Neural progenitor cell (in vitro differentiated cells): ENCODE data around the gene MGRN1. TPM values are rescaled to one million over a fixed set of nuclear protein-coding genes. Genes with fewer than 3 reads are reported as not detected.
A peak's percentile ranks its signal among the peaks of the same experiment; 100 is the strongest.

Source experiments
- DNase-seq: peaks from one replicate; pipeline ENCODE4 v3.0.0-alpha.2; 2016; ENCODE audit warnings: low spot score
- H2AFZ ChIP-seq: fragments of 200-600 bp; sonication (generic); replicated peaks from 2 replicates; pipeline ENCODE4 v1.6.1; 2016; ENCODE audit warnings: antibody characterized with exemption
- H3F3A ChIP-seq: fragments of 200-600 bp; sonication (generic); 2 replicates; pipeline ENCODE4 v1.6.1; 2016; ENCODE audit warnings: antibody characterized with exemption, low read depth
- H3K27ac ChIP-seq: fragments of 200-600 bp; sonication (generic); 2 replicates; pipeline ENCODE4 v1.5.1; 2016; ENCODE audit warnings: mild to moderate bottlenecking
- H3K27me3 ChIP-seq: fragments of 200-600 bp; sonication (generic); 2 replicates; pipeline ENCODE4 v1.6.1; 2016; ENCODE audit warnings: mild to moderate bottlenecking, moderate library complexity
- H3K36me3 ChIP-seq: fragments of 200-600 bp; sonication (generic); 2 replicates; pipeline ENCODE4 v1.5.1; 2016
- H3K4me1 ChIP-seq: fragments of 200-600 bp; sonication (generic); 2 replicates; pipeline ENCODE4 v1.6.1; 2016; ENCODE audit warnings: mixed run types
- H3K4me2 ChIP-seq: fragments of 200-600 bp; sonication (generic); 2 replicates; pipeline ENCODE4 v1.6.1; 2016
- H3K4me3 ChIP-seq: fragments of 200-600 bp; sonication (generic); 2 replicates; pipeline ENCODE4 v1.5.1; 2016
- H3K79me2 ChIP-seq: fragments of 200-600 bp; sonication (generic); 2 replicates; pipeline ENCODE4 v1.6.1; 2016; ENCODE audit warnings: low read depth
- H3K9ac ChIP-seq: fragments of 200-600 bp; sonication (generic); 2 replicates; pipeline ENCODE4 v1.6.1; 2016
- H3K9me3 ChIP-seq: fragments of 200-600 bp; sonication (generic); 2 replicates; pipeline ENCODE4 v1.5.1; 2016; ENCODE audit warnings: low read depth
- H4K20me1 ChIP-seq: fragments of 200-600 bp; sonication (generic); 2 replicates; pipeline ENCODE4 v1.6.1; 2016; ENCODE audit warnings: low read depth
- H3K27ac Mint-ChIP-seq: 3 replicates; pipeline ENCODE4 v1.8.0; 2021; ENCODE audit warnings: mixed read lengths
- H3K27me3 Mint-ChIP-seq: 2 replicates; pipeline ENCODE4 v1.8.0; 2022; ENCODE audit warnings: low read depth, mild to moderate bottlenecking, inconsistent platforms, moderate library complexity, mixed read lengths; ENCODE audit not compliant: insufficient read depth
- H3K36me3 Mint-ChIP-seq: 3 replicates; pipeline ENCODE4 v1.8.0; 2021; ENCODE audit warnings: mixed read lengths
- H3K4me1 Mint-ChIP-seq: 3 replicates; pipeline ENCODE4 v1.8.0; 2021; ENCODE audit warnings: mixed read lengths
- H3K4me3 Mint-ChIP-seq: 3 replicates; pipeline ENCODE4 v1.8.0; 2021; ENCODE audit warnings: mild to moderate bottlenecking, moderate library complexity, mixed read lengths
- H3K9me3 Mint-ChIP-seq: 3 replicates; pipeline ENCODE4 v1.8.0; 2020; ENCODE audit warnings: mixed read lengths
- CTCF ChIP-seq: fragments of 200-600 bp; sonication (generic); IDR thresholded peaks from 2 replicates; pipeline ENCODE4 v1.5.1; 2017; ENCODE audit warnings: antibody characterized with exemption, mild to moderate bottlenecking
- EZH2 ChIP-seq: fragments of 200-600 bp; sonication (generic); IDR thresholded peaks from 2 replicates; pipeline ENCODE4 v1.6.1; 2017; ENCODE audit warnings: antibody characterized with exemption, mild to moderate bottlenecking, moderate library complexity
- EZH2phosphoT487 ChIP-seq: fragments of 200-600 bp; sonication (generic); IDR thresholded peaks from 2 replicates; pipeline ENCODE4 v1.6.1; 2017; ENCODE audit warnings: antibody characterized with exemption
- total RNA-seq: library from RNA; depleted of rRNA; stranded (reverse); fragments of >200 nt; gene quantifications from 2 replicates; pipeline ENCODE4 v1.2.3, GENCODE V29; 2015; ENCODE audit warnings: low replicate concordance

MGRN1 gene
- total RNA-seq, 1 donor from 2014 or later = 17.5 TPM

DNA sequence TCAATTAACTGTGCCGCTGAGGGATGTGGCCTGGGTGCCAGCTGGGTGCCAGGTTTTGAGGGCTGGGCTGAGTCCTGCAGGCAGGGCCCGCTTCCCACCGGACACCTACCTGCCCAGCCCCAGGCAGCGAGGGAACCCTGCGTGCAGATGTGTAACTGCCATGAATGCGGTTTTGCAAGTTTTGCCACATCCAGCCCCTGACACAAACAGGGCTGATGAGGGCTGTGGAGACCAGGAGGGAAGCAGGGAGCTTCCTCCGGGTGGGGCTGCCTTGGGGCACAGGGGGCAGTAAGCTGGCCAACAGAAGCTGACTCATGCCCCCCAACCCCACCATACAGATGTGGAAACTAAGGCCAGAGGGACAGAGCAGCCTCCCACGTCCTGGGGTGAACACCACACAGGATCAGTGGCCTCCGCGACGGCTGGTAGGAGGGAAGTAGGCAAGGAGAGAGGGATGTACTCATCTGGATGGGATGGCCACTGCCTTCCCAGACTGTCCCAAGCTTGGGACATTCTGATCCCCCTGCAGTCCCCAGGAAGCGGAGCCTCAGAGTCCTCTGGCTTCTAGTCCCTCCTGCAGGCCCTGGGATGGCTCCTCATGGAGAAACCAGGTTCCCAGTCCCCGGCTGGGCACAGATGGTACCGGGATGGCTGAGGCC is 11.5 kb upstream of the MGRN1 start:
- Histone ChIP-seq H3K27ac (no peak overlapping the region), H3F3A (peaks cover 33% of the 10 kb centered on the region), H3K9me3 (no peaks in the 10 kb centered on the region), H3K79me2 (peaks cover 31% of the 10 kb centered on the region), H3K9ac (no peak overlapping the region), H3K4me1 (peaks cover 13% of the 10 kb centered on the region), H3K4me2 (peak overlapping the region; percentile 92), H4K20me1 (peaks cover 33% of the 10 kb centered on the region), H3K27me3 (no peaks in the 10 kb centered on the region), H2AFZ (no peak overlapping the region), H3K4me3 (peak overlapping the region; percentile 76), H3K36me3 (no peaks in the 10 kb centered on the region)
- Mint-ChIP-seq H3K4me1 (peaks cover 15% of the 10 kb centered on the region), H3K36me3 (no peaks in the 10 kb centered on the region), H3K4me3 (peak overlapping the region; percentile 85), H3K27me3 (peaks cover 7% of the 10 kb centered on the region), H3K9me3 (no peaks in the 10 kb centered on the region), H3K27ac (no peak overlapping the region)
- TF ChIP-seq EZH2phosphoT487 = no peak
- no peak for TF ChIP-seq EZH2
- TF ChIP-seq CTCF = no peak
- DNase-seq = no peak

GRCh38 chr16:4613636-4614570 is 10.7 kb upstream of the MGRN1 start:
- TF ChIP-seq EZH2 (no peak), EZH2phosphoT487 (no peak), CTCF (no peak)
- Histone ChIP-seq H4K20me1 (peaks cover 33% of the 10 kb centered on the region), H3F3A (peaks cover 33% of the 10 kb centered on the region), H3K79me2 (peaks cover 31% of the 10 kb centered on the region), H3K9ac (no peak overlapping the region), H3K4me2 (peak overlapping the region; percentile 92), H2AFZ (no peak overlapping the region), H3K4me3 (peak overlapping the region; percentile 76), H3K36me3 (no peaks in the 10 kb centered on the region), H3K9me3 (no peaks in the 10 kb centered on the region), H3K4me1 (peaks cover 13% of the 10 kb centered on the region), H3K27ac (no peak overlapping the region), H3K27me3 (no peaks in the 10 kb centered on the region)
- no peaks in the 10 kb centered on the region for H3K36me3 Mint-ChIP-seq
- peaks cover 15% of the 10 kb centered on the region for H3K4me1 Mint-ChIP-seq
- peak overlapping the region; percentile 85 for H3K4me3 Mint-ChIP-seq
- H3K27ac Mint-ChIP-seq = no peak overlapping the region
- peaks cover 7% of the 10 kb centered on the region for H3K27me3 Mint-ChIP-seq
- H3K9me3 Mint-ChIP-seq = no peaks in the 10 kb centered on the region
- DNase-seq = peak; percentile 70

GRCh38 chr16:4614571-4615383 is 9.8 kb upstream of the MGRN1 start, which contains the start of gene UBALD1:
TSS of gene UBALD1 (minus strand) at chr16:4614888. CDS start at chr16:4614797, 91 bp downstream.
- Histone ChIP-seq H3K36me3 (no peaks in the 10 kb centered on the region), H3K4me1 (peaks cover 13% of the 10 kb centered on the region), H2AFZ (peak within 1 kb of the TSS; percentile 69), H3K27ac (peak within 1 kb of the TSS; percentile 30), H3K79me2 (peaks cover 31% of the 10 kb centered on the region), H3K27me3 (no peaks in the 10 kb centered on the region), H3K9ac (no peak within 1 kb of the TSS), H3F3A (peaks cover 33% of the 10 kb centered on the region), H4K20me1 (peaks cover 33% of the 10 kb centered on the region), H3K4me3 (peak within 1 kb of the TSS; percentile 76), H3K9me3 (no peaks in the 10 kb centered on the region), H3K4me2 (peak within 1 kb of the TSS; percentile 92)
- H3K36me3 Mint-ChIP-seq = no peaks in the 10 kb centered on the region
- peak within 1 kb of the TSS; percentile 92 for H3K4me3 Mint-ChIP-seq
- TF ChIP-seq EZH2phosphoT487 (no peak), CTCF (no peak), EZH2 (no peak)
- peak; percentile 92 for DNase-seq
- peaks cover 7% of the 10 kb centered on the region for H3K27me3 Mint-ChIP-seq
- no peaks in the 10 kb centered on the region for H3K9me3 Mint-ChIP-seq
- peak within 1 kb of the TSS; percentile 99 for H3K27ac Mint-ChIP-seq
- H3K4me1 Mint-ChIP-seq = peaks cover 15% of the 10 kb centered on the region
